IMR-90 (cell line): ENCODE data around the gene AMZ2. TPM values are rescaled to one million over a fixed set of nuclear protein-coding genes. Genes with fewer than 3 reads are reported as not detected.

Experiments
- ATAC-seq: fragments of 200-7000 bp; cut with Tn5 transposase; 2 replicates; pipeline ENCODE4 v1.9.1; 2020; ENCODE audit warnings: low read depth, mild to moderate bottlenecking, moderate library complexity
- BruUV-seq: library from RNA; stranded (reverse); fragments of 400-500 nt; replicated peaks from 2 replicates; lab custom pipeline; 2021; lab: Mats Ljungman, UMichigan
- CTCF ChIA-PET: fragments of 300-600 bp; formaldehyde crosslinking; extraction: SDS; loops from one replicate; lab custom pipeline; 2021; ENCODE audit warnings: antibody characterized with exemption; lab: Yijun Ruan, JAX
- POLR2A ChIA-PET: fragments of 300-600 bp; sonication (Branson Sonifier 250); formaldehyde crosslinking; loops from one replicate; lab custom pipeline; 2022; ENCODE audit warnings: antibody characterized with exemption; ENCODE audit not compliant: unreplicated experiment; lab: Charles Lee
- DNase-seq: peaks from one replicate; pipeline ENCODE4 v3.0.0; 2013
- H2AFZ ChIP-seq: replicated peaks from 2 replicates; pipeline ENCODE3; 2013; ENCODE audit warnings: low read length, mild to moderate bottlenecking; ENCODE audit not compliant: poor library complexity
- H2AK5ac ChIP-seq: 2 replicates; pipeline ENCODE4 v1.6.1; 2013; ENCODE audit warnings: low read depth, low read length, inconsistent platforms
- H2AK9ac ChIP-seq: replicated peaks from 2 replicates; pipeline ENCODE3; 2013; ENCODE audit warnings: mild to moderate bottlenecking, low read depth, low read length, moderate library complexity; ENCODE audit not compliant: poor library complexity
- H2BK120ac ChIP-seq: 2 replicates; pipeline ENCODE4 v1.6.1; 2013; ENCODE audit warnings: low read depth, low read length, inconsistent platforms
- H2BK15ac ChIP-seq: 3 replicates; pipeline ENCODE4 v1.6.1; 2013; ENCODE audit warnings: low read depth, low read length, inconsistent platforms
- H2BK20ac ChIP-seq: 2 replicates; pipeline ENCODE4 v1.6.1; 2013; ENCODE audit warnings: low read depth, mild to moderate bottlenecking, inconsistent platforms, low read length, moderate library complexity
- H2BK5ac ChIP-seq: 2 replicates; pipeline ENCODE4 v1.6.1; 2013; ENCODE audit warnings: mild to moderate bottlenecking, low read depth, low read length, inconsistent platforms; ENCODE audit not compliant: poor library complexity, severe bottlenecking
- H3K14ac ChIP-seq: replicated peaks from 2 replicates; pipeline ENCODE4 v1.6.1; 2013; ENCODE audit warnings: low read depth, low read length, inconsistent platforms
- H3K18ac ChIP-seq: 2 replicates; pipeline ENCODE4 v1.6.1; 2013; ENCODE audit warnings: low read depth, low read length, control low read depth
- H3K23ac ChIP-seq: 2 replicates; pipeline ENCODE4 v1.6.1; 2013; ENCODE audit warnings: low read depth, low read length, inconsistent platforms
- H3K27ac ChIP-seq: 2 replicates; pipeline ENCODE4 v1.5.1; 2013; ENCODE audit warnings: mild to moderate bottlenecking, control low read depth, low read length; ENCODE audit not compliant: insufficient read depth
- H3K27me3 ChIP-seq: 2 replicates; pipeline ENCODE4 v1.6.1; 2013; ENCODE audit warnings: low read length; ENCODE audit not compliant: control insufficient read depth, insufficient read depth
- H3K36me3 ChIP-seq: 2 replicates; pipeline ENCODE4 v1.6.1; 2013; ENCODE audit warnings: low read length, mixed read lengths; ENCODE audit not compliant: control insufficient read depth, insufficient read depth
- H3K4ac ChIP-seq: 2 replicates; pipeline ENCODE4 v1.6.1; 2013; ENCODE audit warnings: low read depth, low read length, inconsistent platforms
- H3K4me1 ChIP-seq: 2 replicates; pipeline ENCODE4 v1.6.1; 2013; ENCODE audit warnings: low read length, mixed read lengths; ENCODE audit not compliant: control insufficient read depth, insufficient read depth
- H3K4me2 ChIP-seq: 2 replicates; pipeline ENCODE4 v1.6.1; 2013; ENCODE audit warnings: low read depth, mild to moderate bottlenecking, control low read depth, low read length, moderate library complexity
- H3K4me3 ChIP-seq: 2 replicates; pipeline ENCODE4 v1.5.1; 2013; ENCODE audit warnings: low read depth, mild to moderate bottlenecking, control low read depth, low read length, moderate library complexity; ENCODE audit not compliant: insufficient read depth
- H3K56ac ChIP-seq: 2 replicates; pipeline ENCODE4 v1.6.1; 2013; ENCODE audit warnings: low read length, inconsistent platforms; ENCODE audit not compliant: insufficient read depth; ENCODE audit errors: extremely low read depth
- H3K79me1 ChIP-seq, 2 experiments: 2 replicates each; pipeline ENCODE4 v1.6.1; 2013; ENCODE audit warnings: low read length in 2 of 2, inconsistent platforms in 1 of 2, low read depth in 1 of 2
- H3K9ac ChIP-seq: 2 replicates; pipeline ENCODE4 v1.6.1; 2013; ENCODE audit warnings: low read depth, low read length, control low read depth
- H3K9me1 ChIP-seq: 2 replicates; pipeline ENCODE4 v1.6.1; 2013; ENCODE audit warnings: low read length, inconsistent platforms; ENCODE audit not compliant: insufficient read depth
- H3K9me3 ChIP-seq: 2 replicates; pipeline ENCODE4 v1.6.1; 2013; ENCODE audit warnings: low read length; ENCODE audit not compliant: control insufficient read depth, insufficient read depth
- H4K20me1 ChIP-seq: 2 replicates; pipeline ENCODE4 v1.6.1; 2013; ENCODE audit warnings: low read length, inconsistent platforms; ENCODE audit not compliant: insufficient read depth
- H4K5ac ChIP-seq: 2 replicates; pipeline ENCODE4 v1.6.1; 2013; ENCODE audit warnings: mild to moderate bottlenecking, low read depth, low read length, control low read depth
- H4K8ac ChIP-seq, 2 experiments: 2 replicates each; pipeline ENCODE4 v1.6.1; 2013; ENCODE audit warnings: low read depth in 2 of 2, low read length in 2 of 2, control low read depth in 1 of 2, inconsistent platforms in 1 of 2
- H4K91ac ChIP-seq: 2 replicates; pipeline ENCODE4 v1.6.1; 2013; ENCODE audit warnings: low read depth, low read length, inconsistent platforms; ENCODE audit not compliant: insufficient read depth
- BHLHE40 ChIP-seq: fragments of 150-350 bp; IDR thresholded peaks from 2 replicates; pipeline ENCODE4 v1.6.1; 2016; ENCODE audit warnings: mild to moderate bottlenecking, low read depth, low read length
- CHD1 ChIP-seq: IDR thresholded peaks from 2 replicates; pipeline ENCODE4 v1.6.1; 2012; ENCODE audit warnings: low read depth, low read length, improper control_type of control experiment
- ELK1 ChIP-seq: fragments of 150-350 bp; IDR thresholded peaks from 2 replicates; pipeline ENCODE4 v1.6.1; 2016; ENCODE audit warnings: low read depth, mild to moderate bottlenecking, low read length, moderate library complexity, borderline replicate concordance
- FOS ChIP-seq: fragments of 150-350 bp; IDR thresholded peaks from 2 replicates; pipeline ENCODE4 v1.6.1; 2016; ENCODE audit warnings: low read depth, low read length
- MAFK ChIP-seq: IDR thresholded peaks from 2 replicates; pipeline ENCODE4 v1.6.1; 2012; ENCODE audit warnings: low read depth, low read length, improper control_type of control experiment
- MAZ ChIP-seq: IDR thresholded peaks from 2 replicates; pipeline ENCODE4 v1.6.1; 2012; ENCODE audit warnings: low read depth, mild to moderate bottlenecking, low read length, improper control_type of control experiment, moderate library complexity, borderline replicate concordance
- MXI1 ChIP-seq: IDR thresholded peaks from 2 replicates; pipeline ENCODE4 v1.6.1; 2012; ENCODE audit warnings: low read depth, mild to moderate bottlenecking, low read length, moderate library complexity, borderline replicate concordance
- NFE2L2 ChIP-seq: fragments of 150-350 bp; IDR thresholded peaks from 2 replicates; pipeline ENCODE4 v1.6.1; 2016; ENCODE audit warnings: low read depth, mild to moderate bottlenecking, low read length
- POLR2A ChIP-seq: IDR thresholded peaks from 2 replicates; pipeline ENCODE4 v1.6.1; 2012; ENCODE audit warnings: mild to moderate bottlenecking, low read depth, low read length
- RAD21 ChIP-seq: IDR thresholded peaks from 2 replicates; pipeline ENCODE4 v1.6.1; 2012; ENCODE audit warnings: low read length, improper control_type of control experiment
- RCOR1 ChIP-seq: IDR thresholded peaks from 2 replicates; pipeline ENCODE4 v1.6.1; 2012; ENCODE audit warnings: mild to moderate bottlenecking, low read length, improper control_type of control experiment; ENCODE audit not compliant: insufficient replicate concordance
- RFX5 ChIP-seq: IDR thresholded peaks from 2 replicates; pipeline ENCODE4 v1.8.0; 2012; ENCODE audit warnings: low read depth, mild to moderate bottlenecking, low read length, moderate library complexity
- SMC3 ChIP-seq: fragments of 150-350 bp; IDR thresholded peaks from 2 replicates; pipeline ENCODE4 v1.6.1; 2016; ENCODE audit warnings: low read depth, mild to moderate bottlenecking, antibody characterized with exemption, low read length, moderate library complexity
- USF2 ChIP-seq: fragments of 150-350 bp; IDR thresholded peaks from 2 replicates; pipeline ENCODE4 v1.6.1; 2017; ENCODE audit warnings: mild to moderate bottlenecking, antibody characterized with exemption, low read length, low read depth
- WGBS, 2 experiments: methylation state at CpG; one replicate each; pipeline versions ENCODE4 v1.1.5 to v1.1.7; 2013; ENCODE audit warnings: missing lambda C conversion rate in 2 of 2; ENCODE audit not compliant: insufficient read length in 1 of 2; ENCODE audit errors: extremely low coverage in 2 of 2; 5-methylcytosine and 5-hydroxymethylcytosine counted together
- dilution Hi-C: fragments of 300-500 bp; cut with HindIII; formaldehyde crosslinking; loops from one replicate; pipeline ENCODE4 v1.14.3; 2018; ENCODE audit warnings: low sequenced_read_pairs; ENCODE audit not compliant: unreplicated experiment
- in situ Hi-C: fragments of 300-500 bp; cut with MboI; formaldehyde crosslinking; loops from 3 replicates; pipeline ENCODE4 v1.14.3; 2019; ENCODE audit warnings: low sequenced_read_pairs, inconsistent platforms, mixed read lengths
- intact Hi-C: fragments of 100-400 bp; cut with micrococcal nuclease; formaldehyde crosslinking; loops from 2 replicates; pipeline ENCODE4 v1.10.0; 2022
- polyA plus RNA-seq, 3 experiments: library from polyadenylated mRNA; depleted of rRNA; stranded (reverse); fragments of >200 nt; gene quantifications; 2 replicates each; pipeline ENCODE4 v1.2.3, GENCODE V29; 2012; ENCODE audit warnings: low replicate concordance in 1 of 3
- total RNA-seq: library from RNA; depleted of rRNA; stranded (reverse); fragments of >200 nt; gene quantifications from 2 replicates; pipeline ENCODE4 v1.2.3, GENCODE V29; 2012

AMZ2 gene
- total and polyA plus RNA-seq, 2 of the 4 experiments (the other 2 are of a cell fraction) = 65.4 to 90.2 TPM

- 0 out of 2 replicates have a peak, but pooled peaks have one; percentile 4 for TF ChIP-seq BHLHE40
- no peak; the same call in 1 of the 2 replicates for TF ChIP-seq SMC3
- TF ChIP-seq FOS = 0 out of 2 replicates have a peak, but pooled peaks have one; percentile 11
Observed at GRCh38 chr17:68291836-68292688, 44.2 kb downstream of the AMZ2 start (continued).

- peak overlapping the region; percentile 36 for H2AFZ ChIP-seq
- no peak overlapping the region for H3K27ac ChIP-seq
- TF ChIP-seq RCOR1 (no peak), BHLHE40 (no peak), RAD21 (no peak), MXI1 (no peak), USF2 (no peak), MAFK (no peak), POLR2A (no peak), NFE2L2 (no peak), SMC3 (no peak), RFX5 (no peak), ELK1 (no peak), CHD1 (no peak), MAZ (no peak), FOS (no peak)
- in situ Hi-C loops = no loop called here
- CTCF ChIA-PET = interaction anchor here (1.0 to 3.2 kb wide), 2 partner anchors 20 to 107 kb away, joined by 3 to 9 read pairs; no protein-coding TSS in a partner anchor
- 0 out of 2 replicates have a peak overlapping the region, but pooled peaks have one; percentile 14 for H3K23ac ChIP-seq
- no peak overlapping the region for H4K8ac ChIP-seq
- ATAC-seq (no peak), DNase-seq (no peak)
- dilution Hi-C loops = no loop called here
- H2BK120ac ChIP-seq = no peak overlapping the region
- 0% methylated on average over 1 of the region's 9 CpGs; no CpG with 5 or more reads in 1 of the 2 experiments for WGBS, 2 experiments
- H3K18ac ChIP-seq = no peak overlapping the region
- peaks cover 5% of the 10 kb centered on the region for H3K4me1 ChIP-seq
- H4K20me1 ChIP-seq = no peaks in the 10 kb centered on the region; the same call in 1 of the 2 replicates
- H3K79me1 ChIP-seq = no peaks in the 10 kb centered on the region
- H4K5ac ChIP-seq = no peak overlapping the region
- no peak overlapping the region for H3K56ac ChIP-seq
- BruUV-seq = no TSS peak
- intact Hi-C loops = loop anchor here (5.0 kb wide), 1 partner anchor 90 kb away; no protein-coding TSS in a partner anchor
- H2BK5ac ChIP-seq = no peak overlapping the region
- no peak overlapping the region for H3K4ac ChIP-seq
- H3K14ac ChIP-seq = no peak overlapping the region
- H3K4me3 ChIP-seq = no peak overlapping the region
- no peaks in the 10 kb centered on the region for H3K9me3 ChIP-seq
- no peak overlapping the region for H2BK20ac ChIP-seq
- H2AK9ac ChIP-seq = no peak overlapping the region
- no peaks in the 10 kb centered on the region for H3K9me1 ChIP-seq
- no peak overlapping the region for H3K9ac ChIP-seq
- no peak overlapping the region for H4K91ac ChIP-seq
- no peak overlapping the region for H2AK5ac ChIP-seq
- H2BK15ac ChIP-seq = no peak overlapping the region
- H3K4me2 ChIP-seq = peak overlapping the region; percentile 98; the same call in 1 of the 2 replicates
- peaks cover 22% of the 10 kb centered on the region for H3K27me3 ChIP-seq
- POLR2A ChIA-PET = interaction anchor here (0.6 kb wide), 1 partner anchor 1545 kb away, joined by 3 read pairs; no protein-coding TSS in a partner anchor
- H3K36me3 ChIP-seq = no peaks in the 10 kb centered on the region
Observed at GRCh38 chr17:68292689-68293040, 44.8 kb downstream of the AMZ2 start.
